GM23338 (cell line): ENCODE measurements around the gene FLYWCH1. TPM values are rescaled to one million over a fixed set of nuclear protein-coding genes. Genes with fewer than 3 reads are reported as not detected.

Source experiments
- ATAC-seq: fragments of 200-7000 bp; cut with Tn5 transposase; 3 replicates; pipeline ENCODE4 v1.9.1; 2020
- DNase-seq: peaks from one replicate; pipeline ENCODE4 v3.0.0-alpha.2; 2015; ENCODE audit warnings: low spot score
- H2AFZ ChIP-seq: fragments of 200-600 bp; sonication (generic); 2 replicates; pipeline ENCODE4 v1.8.0; 2016; ENCODE audit warnings: antibody characterized with exemption, mild to moderate bottlenecking, moderate library complexity
- H3F3A ChIP-seq: fragments of 200-600 bp; sonication (generic); replicated peaks from 2 replicates; pipeline ENCODE4 v1.8.0; 2017; ENCODE audit warnings: antibody characterized with exemption, mixed run types, low read depth
- H3K27ac ChIP-seq: fragments of 200-600 bp; sonication (generic); 2 replicates; pipeline ENCODE4 v1.6.1; 2016; ENCODE audit warnings: low read depth
- H3K27me3 ChIP-seq: fragments of 200-600 bp; sonication (generic); 2 replicates; pipeline ENCODE4 v1.8.0; 2016; ENCODE audit warnings: mild to moderate bottlenecking, mixed run types, moderate library complexity; ENCODE audit not compliant: insufficient read depth
- H3K36me3 ChIP-seq: fragments of 200-600 bp; sonication (generic); 2 replicates; pipeline ENCODE4 v1.8.0; 2016; ENCODE audit warnings: mild to moderate bottlenecking; ENCODE audit not compliant: insufficient read depth
- H3K4me1 ChIP-seq: fragments of 200-600 bp; sonication (generic); 2 replicates; pipeline ENCODE4 v1.8.0; 2016; ENCODE audit warnings: mild to moderate bottlenecking, moderate library complexity; ENCODE audit not compliant: insufficient read depth
- H3K4me2 ChIP-seq: fragments of 200-600 bp; sonication (generic); 2 replicates; pipeline ENCODE4 v1.7.1; 2017; ENCODE audit warnings: mixed run types
- H3K4me3 ChIP-seq: fragments of 200-600 bp; sonication (generic); 2 replicates; pipeline ENCODE4 v1.6.1; 2016; ENCODE audit warnings: mixed run types
- H3K79me2 ChIP-seq: fragments of 200-600 bp; sonication (generic); replicated peaks from 2 replicates; pipeline ENCODE4 v1.8.0; 2017; ENCODE audit warnings: mild to moderate bottlenecking; ENCODE audit not compliant: insufficient read depth
- H3K9me2 ChIP-seq: fragments of 200-600 bp; sonication (generic); 2 replicates; pipeline ENCODE4 v1.8.0; 2017; ENCODE audit not compliant: insufficient read depth
- H4K20me1 ChIP-seq: fragments of 200-600 bp; sonication (generic); replicated peaks from 2 replicates; pipeline ENCODE4 v1.8.0; 2017; ENCODE audit warnings: mild to moderate bottlenecking; ENCODE audit not compliant: insufficient read depth
- H3K27ac Mint-ChIP-seq: 2 replicates; pipeline ENCODE4 v1.8.0; 2020; ENCODE audit warnings: inconsistent platforms, mild to moderate bottlenecking, moderate library complexity, mixed read lengths
- H3K27me3 Mint-ChIP-seq: 3 replicates; pipeline ENCODE4 v1.8.0; 2022; ENCODE audit warnings: low read depth, mild to moderate bottlenecking, moderate library complexity, mixed read lengths, inconsistent platforms; ENCODE audit not compliant: insufficient read depth, poor library complexity
- H3K36me3 Mint-ChIP-seq: 3 replicates; pipeline ENCODE4 v1.8.0; 2021; ENCODE audit warnings: low read depth, mild to moderate bottlenecking, inconsistent platforms, moderate library complexity, mixed read lengths
- H3K4me1 Mint-ChIP-seq: 3 replicates; pipeline ENCODE4 v1.8.0; 2020; ENCODE audit warnings: mild to moderate bottlenecking, inconsistent platforms, mixed read lengths
- H3K4me3 Mint-ChIP-seq: 3 replicates; pipeline ENCODE4 v1.8.0; 2021; ENCODE audit warnings: moderate library complexity, mild to moderate bottlenecking, inconsistent platforms, mixed read lengths
- H3K9me3 Mint-ChIP-seq: 3 replicates; pipeline ENCODE4 v1.8.0; 2020; ENCODE audit warnings: moderate library complexity, mild to moderate bottlenecking, inconsistent platforms, mixed read lengths
- CREB1 ChIP-seq: fragments of 250-450 bp; sonication (Bioruptor Pico); IDR thresholded peaks from 2 replicates; pipeline ENCODE4 v1.5.0; 2020; ENCODE audit warnings: low read depth, mild to moderate bottlenecking, moderate library complexity
- CTCF ChIP-seq, 2 experiments: fragments of 200-600 bp in 1 of 2; sonication (generic) in 1 of 2; conservative IDR thresholded peaks; 2 replicates each; pipeline versions ENCODE4 v1.5.1 to v1.6.1; 2016 to 2017; ENCODE audit warnings: antibody characterized with exemption in 2 of 2, low read depth in 2 of 2, mild to moderate bottlenecking in 2 of 2, moderate library complexity in 1 of 2
- EZH2 ChIP-seq: fragments of 200-600 bp; sonication (generic); IDR thresholded peaks from one replicate; pipeline ENCODE4 v1.8.0; 2017; ENCODE audit warnings: antibody characterized with exemption, mild to moderate bottlenecking, low read depth; ENCODE audit not compliant: unreplicated experiment
- NANOG ChIP-seq: IDR thresholded peaks from 2 replicates; pipeline ENCODE4 v1.6.1; 2016; ENCODE audit warnings: antibody characterized with exemption, borderline replicate concordance
- POLR2AphosphoS5 ChIP-seq: IDR thresholded peaks from 2 replicates; pipeline ENCODE4 v1.6.1; 2016; ENCODE audit warnings: antibody characterized with exemption, low read depth
- STAT1 ChIP-seq: IDR thresholded peaks from one replicate; pipeline ENCODE4 v1.6.1; 2016; ENCODE audit warnings: antibody characterized with exemption; ENCODE audit not compliant: unreplicated experiment
- ZNF462 ChIP-seq: fragments of 250-450 bp; sonication (Bioruptor Pico); IDR thresholded peaks from 2 replicates; pipeline ENCODE4 v1.5.0; 2020; ENCODE audit warnings: mild to moderate bottlenecking, moderate library complexity
- polyA plus RNA-seq: library from polyadenylated mRNA; unstranded; fragments of >200 nt; fragmentation: Nextera tagmentation; extraction: Ambion mirVana; gene quantifications from 2 replicates; pipeline ENCODE4 v1.2.1, GENCODE V29; 2016
- total RNA-seq: library from RNA; depleted of rRNA; stranded (reverse); fragments of >200 nt; shearing (Covaris generic); gene quantifications from 2 replicates; pipeline ENCODE4 v1.2.3, GENCODE V29; 2014

The FLYWCH1 gene
- total and polyA plus RNA-seq, 2 experiments from 2014 or later: 6.0 to 29.3 TPM

GRCh38 chr16:2933136-2933535 is 21.4 kb downstream of the FLYWCH1 start (continued):
- TF ChIP-seq ZNF462 (CRISPR knock-in tag): no peak

GRCh38 chr16:2933701-2934100 is 22.0 kb downstream of the FLYWCH1 start:
- Histone ChIP-seq H2AFZ (no peak overlapping the region), H4K20me1 (no peaks in the 10 kb centered on the region; the same call in 1 of the 2 replicates), H3K9me2 (no peaks in the 10 kb centered on the region), H3K36me3 (no peaks in the 10 kb centered on the region), H3K79me2 (no peaks in the 10 kb centered on the region), H3K27ac (no peak overlapping the region), H3K4me3 (no peak overlapping the region), H3K27me3 (no peaks in the 10 kb centered on the region), H3K4me2 (no peak overlapping the region), H3F3A (no peaks in the 10 kb centered on the region), H3K4me1 (no peaks in the 10 kb centered on the region)
- peaks cover 13% of the 10 kb centered on the region; the same call in 2 of the 3 replicates for H3K36me3 Mint-ChIP-seq
- peaks cover 6% of the 10 kb centered on the region for H3K27me3 Mint-ChIP-seq
- no peak overlapping the region for H3K27ac Mint-ChIP-seq
- no peak for ATAC-seq
- no peak for TF ChIP-seq NANOG
- no peak for TF ChIP-seq POLR2AphosphoS5
- TF ChIP-seq CTCF (conservative IDR thresholded peaks at IDR 0.05; ENCODE audit: low read depth in 2 of 2): no peak
- no peak for TF ChIP-seq CREB1 (CRISPR knock-in tag)
- TF ChIP-seq STAT1: no peak
- TF ChIP-seq EZH2: no peak
- no peaks in the 10 kb centered on the region for H3K9me3 Mint-ChIP-seq
- DNase-seq: no peak
- H3K4me1 Mint-ChIP-seq: peaks cover 7% of the 10 kb centered on the region
- H3K4me3 Mint-ChIP-seq: no peak overlapping the region
